Left renal pelvis (tissue), 4 donors: ENCODE data around the gene SVOP. TPM values are rescaled to one million over a fixed set of nuclear protein-coding genes. Genes with fewer than 3 reads are reported as not detected.

ENCODE experiments used
- DNase-seq, 4 donors: peaks; one replicate each; pipeline ENCODE4 v3.0.0-alpha.2; 2013; ENCODE audit warnings: low read depth in 4 of 4, low spot score in 3 of 4
- polyA plus RNA-seq, 4 donors: library from polyadenylated mRNA; unstranded; fragments of 120-200 nt; gene quantifications; one replicate each; pipeline ENCODE4 v1.2.1, GENCODE V29; 2013; ENCODE audit not compliant: insufficient read length in 4 of 4

SVOP gene
- polyA plus RNA-seq, 4 donors = 0.06 to 0.19 (median 0.14) TPM

- no peak for DNase-seq
Measured at GRCh38 chr12:108940138-108940537, 80.7 kb downstream of the SVOP start.

DNA sequence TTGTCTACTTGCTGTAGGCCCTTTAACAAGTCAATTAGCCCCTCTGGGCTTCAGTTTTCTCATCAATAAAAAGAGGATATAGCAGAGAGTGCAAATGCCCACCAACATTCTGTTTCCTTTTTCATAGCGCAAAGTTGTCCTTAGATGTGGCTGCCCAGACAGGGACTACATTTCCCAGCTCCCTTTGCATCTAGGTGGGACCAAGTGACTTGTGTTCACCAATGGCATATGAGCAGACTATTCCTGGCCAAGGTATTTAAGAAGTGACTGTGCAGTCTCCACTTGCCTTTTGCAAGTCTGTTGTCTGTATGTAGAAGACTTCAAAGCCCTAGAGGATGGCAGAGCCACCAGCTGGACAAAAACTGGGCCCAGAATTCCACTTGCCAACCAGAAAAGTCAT is 81.3 kb downstream of the SVOP start:
- no peak for DNase-seq

DNA sequence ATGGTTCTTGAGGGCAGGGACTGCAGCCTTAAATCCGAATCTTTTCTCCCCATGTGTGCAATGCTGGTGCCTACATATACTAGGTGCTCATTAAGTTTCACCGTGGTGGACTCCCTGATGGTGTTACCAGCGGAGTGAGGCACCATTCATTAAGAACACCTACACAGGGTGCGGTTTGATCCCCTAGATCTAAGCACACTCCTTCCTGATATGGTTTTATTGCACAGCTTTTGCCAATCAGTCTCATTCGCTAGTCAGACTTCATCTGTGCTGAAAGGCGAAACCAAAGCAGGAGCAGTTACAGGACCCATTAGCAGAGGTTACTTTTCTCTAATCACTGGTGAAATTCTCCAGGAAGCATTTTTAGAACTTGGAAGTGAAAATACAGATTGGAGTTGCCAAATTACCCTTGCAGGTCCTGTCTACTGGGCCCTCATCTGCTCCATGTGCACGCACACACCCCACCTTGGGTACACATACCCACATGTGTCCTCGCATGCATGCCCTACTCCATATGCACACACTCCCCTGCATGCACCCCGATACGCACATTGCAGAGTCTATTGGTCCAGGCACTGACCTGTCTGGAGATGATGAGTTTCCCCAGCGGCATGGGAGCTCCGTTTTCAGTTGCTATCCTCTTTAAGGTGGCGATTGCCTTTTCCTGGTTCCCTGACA is 82.5 kb downstream of the SVOP start:
- DNase-seq = no peak

- no peak for DNase-seq
Measured at GRCh38 chr12:108935159-108935763, 85.6 kb downstream of the SVOP start.

GRCh38 chr12:108933949-108934348 is 86.9 kb downstream of the SVOP start:
- DNase-seq = no peak

DNA sequence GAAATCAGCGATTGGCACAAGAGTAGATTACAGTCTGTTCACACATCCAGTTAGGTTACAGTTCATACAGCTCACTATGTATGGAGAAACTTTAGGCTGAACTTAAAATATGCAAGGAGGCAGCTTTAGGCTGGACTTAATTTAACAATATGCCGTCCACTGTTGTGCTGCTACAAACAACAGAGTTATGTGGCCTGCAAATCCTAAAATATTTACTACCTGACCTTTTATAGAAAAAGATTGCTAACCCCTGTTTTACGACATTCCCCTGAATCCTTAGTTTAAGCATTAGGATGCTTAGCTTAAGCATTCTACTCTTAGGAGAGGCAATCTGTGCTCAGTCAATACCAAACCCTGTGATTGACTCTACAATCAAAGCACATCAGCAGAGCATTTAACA is 90.1 kb downstream of the SVOP start:
- DNase-seq = no peak

GRCh38 chr12:108930155-108930554 is 90.7 kb downstream of the SVOP start:
- DNase-seq = no peak

DNA sequence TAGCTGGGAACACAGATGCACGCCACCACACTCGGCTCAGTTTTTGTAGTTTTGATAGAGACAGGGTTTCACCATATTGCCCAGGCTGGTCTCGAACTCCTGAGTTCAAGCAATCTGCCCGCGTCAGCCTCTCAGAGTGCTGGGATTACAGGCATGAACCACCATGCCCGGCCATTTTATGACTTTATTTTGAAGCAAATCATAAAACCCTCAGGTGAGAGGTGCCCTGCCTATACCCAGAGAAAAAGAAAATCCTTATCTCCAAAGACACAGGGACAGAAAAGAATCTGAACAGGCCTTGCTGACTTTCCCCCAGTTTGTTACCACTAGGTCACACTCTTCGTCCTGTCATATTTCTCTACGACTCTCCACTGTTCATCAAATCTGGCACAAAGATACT is 92.2 kb downstream of the SVOP start:
- no peak for DNase-seq

GRCh38 chr12:108922918-108923317 is 98.0 kb downstream of the SVOP start:
- DNase-seq = no peak

DNA sequence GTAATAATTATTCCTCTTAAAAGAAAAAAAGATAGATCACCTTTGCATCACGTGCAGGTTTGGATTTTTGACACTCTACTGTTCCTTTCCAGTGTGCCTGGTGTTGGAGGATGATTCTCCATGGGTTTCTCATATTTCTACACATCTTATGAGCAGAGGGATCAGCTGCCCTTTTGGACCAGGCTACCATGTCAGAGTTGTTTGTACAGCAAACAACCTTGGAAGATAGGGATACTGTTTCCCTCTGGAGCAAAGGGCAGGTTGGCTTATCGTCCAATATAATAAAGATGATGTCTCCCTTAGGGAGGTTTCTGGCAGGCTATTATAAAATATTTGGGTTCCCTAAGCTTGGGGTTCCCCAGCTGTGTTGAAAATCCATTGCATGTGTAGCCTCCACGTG is 98.9 kb downstream of the SVOP start:
- no peak for DNase-seq

DNA sequence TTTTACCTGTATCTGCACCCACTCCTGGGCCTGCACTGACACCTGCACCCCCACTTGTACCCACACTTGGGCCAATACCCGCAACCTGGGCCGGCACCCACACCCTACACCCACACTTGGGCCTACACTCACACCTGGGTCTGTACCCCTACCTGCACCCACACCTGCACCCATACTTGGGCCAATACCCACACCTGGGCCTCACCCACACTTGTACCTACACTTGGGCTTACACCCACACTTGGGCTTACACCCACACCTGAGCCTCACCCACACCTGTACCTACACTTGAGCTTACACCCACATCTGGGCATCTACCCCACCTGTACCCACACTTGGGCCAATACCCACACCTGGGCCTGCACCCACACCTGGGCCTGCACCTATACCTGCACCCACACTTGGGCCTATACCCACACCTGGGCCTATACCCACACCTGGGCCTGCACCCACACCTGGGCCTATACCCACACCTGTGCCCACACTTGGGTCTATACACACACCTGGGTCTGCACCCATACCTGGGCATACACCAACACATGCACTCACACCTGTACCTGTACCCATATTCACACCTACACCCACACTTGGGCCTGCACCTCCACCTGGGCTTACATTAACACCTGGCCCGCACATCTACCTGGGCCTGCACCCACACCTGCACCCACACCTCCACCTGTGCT is 101.8 kb downstream of the SVOP start:
- no peak for DNase-seq

- DNase-seq = no peak
Measured at GRCh38 chr12:108918206-108918605, 102.7 kb downstream of the SVOP start.

- DNase-seq = no peak
Measured at GRCh38 chr12:108916336-108916735, 104.5 kb downstream of the SVOP start.

- DNase-seq = no peak
Measured at GRCh38 chr12:108915632-108916133, 105.2 kb downstream of the SVOP start.

DNA sequence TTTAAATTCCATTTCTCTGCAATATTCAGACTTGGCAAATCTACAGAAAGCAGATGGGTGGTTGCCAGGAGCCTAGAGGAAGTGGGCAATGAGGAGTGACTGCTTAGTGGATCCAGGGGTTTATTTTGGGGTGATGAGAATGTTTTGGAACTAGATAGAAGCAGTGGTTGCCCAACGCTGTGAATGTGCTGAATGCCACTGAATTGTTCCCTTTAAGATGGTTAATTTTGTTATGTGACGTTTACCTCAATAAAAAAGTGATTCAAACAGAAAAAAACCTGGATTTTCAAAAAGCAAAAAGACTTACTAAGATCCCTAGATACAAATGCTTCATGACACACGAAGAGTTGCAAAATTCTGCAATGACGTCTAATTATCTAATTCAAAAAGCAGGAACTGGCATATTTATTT is 106.7 kb downstream of the SVOP start:
- no peak for DNase-seq

DNA sequence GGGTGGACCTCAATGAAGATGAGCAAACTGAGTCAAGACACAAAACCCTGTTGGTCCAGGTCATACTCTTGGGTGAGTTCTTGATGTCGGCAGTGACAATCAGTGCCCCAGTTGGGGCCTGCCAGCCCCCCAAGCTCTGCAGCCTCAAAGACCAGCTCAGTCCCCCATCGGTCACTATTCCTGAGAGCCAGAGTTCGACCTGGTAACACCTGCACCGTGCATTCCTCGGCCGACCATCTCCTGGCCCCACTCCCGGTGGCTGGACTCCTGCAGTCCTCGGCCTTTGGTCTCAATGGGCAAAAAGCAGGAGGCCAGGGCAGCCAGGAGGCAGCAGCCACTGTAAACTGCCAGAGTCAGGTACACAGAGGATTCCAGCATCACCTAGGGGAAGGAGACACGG is 108.5 kb downstream of the SVOP start:
- no peak for DNase-seq

- DNase-seq = no peak
Measured at GRCh38 chr12:108911915-108912314, 109.0 kb downstream of the SVOP start.

GRCh38 chr12:108910336-108910735 is 110.5 kb downstream of the SVOP start:
- DNase-seq = no peak

GRCh38 chr12:108907839-108908351 is 113.0 kb downstream of the SVOP start:
- no peak for DNase-seq

- DNase-seq = no peak
Measured at GRCh38 chr12:108906971-108907370, 113.9 kb downstream of the SVOP start.

DNA sequence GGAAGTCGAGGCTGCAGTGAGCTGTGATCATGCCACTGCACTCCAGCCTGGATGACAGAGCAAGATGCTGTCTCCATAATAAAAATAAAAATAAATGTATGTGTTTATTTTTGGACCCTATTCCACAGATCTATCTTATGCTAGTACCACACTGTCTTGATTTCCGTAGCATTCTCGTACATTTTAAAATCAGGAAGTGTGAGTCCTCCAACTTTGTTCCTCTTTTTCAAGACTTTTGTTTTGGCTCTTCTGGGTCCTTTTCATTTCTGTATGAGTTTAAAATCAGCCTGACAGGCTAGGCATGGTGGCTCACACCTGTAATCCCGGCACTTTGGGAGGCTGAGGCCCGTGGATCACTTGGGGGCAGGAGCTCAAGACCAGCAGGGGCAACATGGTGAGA is 115.1 kb downstream of the SVOP start:
- no peak for DNase-seq

- no peak for DNase-seq
Measured at GRCh38 chr12:108899145-108899544, 121.7 kb downstream of the SVOP start.
